ENCODE results near the gene DCDC2B.

DCDC2B gene

DNA sequence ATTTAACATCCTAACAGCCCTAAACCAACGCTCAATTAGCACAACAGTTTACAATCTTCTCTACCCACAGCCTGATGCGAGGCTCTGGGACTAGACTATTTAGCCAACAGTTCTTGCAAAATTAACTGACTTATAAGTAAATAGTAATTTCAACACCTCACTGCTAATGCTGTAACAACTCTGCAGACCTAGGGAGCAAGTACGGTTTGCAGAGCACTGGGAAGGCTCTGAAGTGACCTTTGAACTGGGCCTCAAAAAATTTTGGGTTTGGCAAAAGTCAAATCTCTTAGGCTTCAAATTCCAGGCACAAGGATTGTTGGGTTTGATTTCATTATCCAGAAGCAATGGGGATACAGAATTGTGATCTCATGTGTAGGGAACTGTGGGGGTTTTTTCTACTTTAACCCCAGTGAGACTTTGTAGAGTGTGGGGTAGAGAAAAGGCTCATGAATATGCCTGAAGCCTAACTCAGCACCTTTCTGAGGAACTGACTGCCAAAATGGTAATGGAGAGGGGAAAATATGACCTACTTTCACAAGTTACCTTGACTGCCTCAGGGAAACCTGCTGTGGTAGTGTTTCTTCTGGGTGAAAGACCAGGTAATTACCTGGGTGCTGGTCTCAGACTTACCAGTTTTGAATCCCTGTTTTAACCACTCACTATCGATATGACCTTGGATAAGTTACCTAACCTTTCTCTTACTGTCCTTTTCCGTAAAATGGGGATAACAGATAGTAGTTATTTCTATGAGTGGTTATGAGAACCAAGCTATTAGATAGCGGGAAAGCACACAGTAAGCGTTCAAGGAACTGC lies 30.3 kb upstream of the DCDC2B start:
- Histone ChIP-seq H3K18ac (ENCODE audit: low read length) (no peak overlapping the region), H3K9ac (ENCODE audit: low read length) (peak overlapping the region; percentile 89), H2BK5ac (ENCODE audit: low read length) (no peak overlapping the region), H3K27ac (ENCODE audit: low read depth, low read length) (peak overlapping the region; percentile 31), H2AK5ac (ENCODE audit: low read length) (no peak overlapping the region), H4K8ac (ENCODE audit: low read depth, low read length) (peak overlapping the region; percentile 96), H3K4me2 (ENCODE audit: low read length) (peak overlapping the region; percentile 83), H3K36me3 (ENCODE audit: control insufficient read depth, insufficient read depth, low read length) (no peaks in the 10 kb centered on the region), H3K56ac (ENCODE audit: low read length) (peak overlapping the region; percentile 96), H2BK15ac (replicated peaks; ENCODE audit: low read depth) (no peak overlapping the region), H3K79me1 (ENCODE audit: low read length) (peaks cover 15% of the 10 kb centered on the region), H2BK120ac (ENCODE audit: low read depth, low read length) (no peak overlapping the region), H3K4me1 (ENCODE audit: control insufficient read depth, low read depth, low read length) (peaks cover 9% of the 10 kb centered on the region), H3K4ac (ENCODE audit: low read depth, low read length) (no peak overlapping the region), H3K79me2 (ENCODE audit: control insufficient read depth, insufficient read depth, low read length) (peaks cover 19% of the 10 kb centered on the region), H3K4me3 (ENCODE audit: low read length) (no peak overlapping the region), H3K27me3 (ENCODE audit: insufficient read depth, low read length, poor library complexity) (no peaks in the 10 kb centered on the region), H4K5ac (ENCODE audit: low read length) (peak overlapping the region; percentile 21), H3K23ac (ENCODE audit: low read length) (no peak overlapping the region)
- DNase-seq: no peak
- WGBS (ENCODE audit: extremely low coverage, insufficient coverage, low lambda C conversion rate): no CpG with 5 or more reads among the region's 7 CpGs

DNA sequence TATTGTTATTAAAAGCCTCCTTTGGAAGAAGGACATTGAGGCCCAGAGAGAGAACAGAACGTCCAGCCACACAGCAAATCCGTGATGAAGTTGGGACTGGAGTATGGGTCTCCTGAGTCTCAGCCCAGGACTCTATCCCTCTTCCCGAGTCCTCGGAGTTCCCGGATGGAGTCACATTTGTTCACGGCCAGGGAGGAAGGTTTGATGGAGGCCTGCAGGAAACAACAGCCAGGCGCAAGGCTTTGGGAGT lies 29.8 kb upstream of the DCDC2B start:
- Histone ChIP-seq H3K9ac (ENCODE audit: low read length) (peak overlapping the region; percentile 89), H3K4me3 (ENCODE audit: low read length) (no peak overlapping the region), H3K4me2 (ENCODE audit: low read length) (peak overlapping the region; percentile 83), H2BK15ac (replicated peaks; ENCODE audit: low read depth) (no peak overlapping the region), H3K23ac (ENCODE audit: low read length) (no peak overlapping the region), H3K4ac (ENCODE audit: low read depth, low read length) (no peak overlapping the region), H3K27ac (ENCODE audit: low read depth, low read length) (peak overlapping the region; percentile 52), H3K27me3 (ENCODE audit: insufficient read depth, low read length, poor library complexity) (no peaks in the 10 kb centered on the region), H4K5ac (ENCODE audit: low read length) (no peak overlapping the region), H3K4me1 (ENCODE audit: control insufficient read depth, low read depth, low read length) (peaks cover 9% of the 10 kb centered on the region), H3K79me2 (ENCODE audit: control insufficient read depth, insufficient read depth, low read length) (peaks cover 21% of the 10 kb centered on the region), H3K36me3 (ENCODE audit: control insufficient read depth, insufficient read depth, low read length) (peaks cover 2% of the 10 kb centered on the region), H3K79me1 (ENCODE audit: low read length) (peaks cover 17% of the 10 kb centered on the region), H2AK5ac (ENCODE audit: low read length) (no peak overlapping the region), H3K18ac (ENCODE audit: low read length) (no peak overlapping the region), H2BK120ac (ENCODE audit: low read depth, low read length) (no peak overlapping the region), H4K8ac (ENCODE audit: low read depth, low read length) (peak overlapping the region; percentile 96), H2BK5ac (ENCODE audit: low read length) (peak overlapping the region; percentile 54), H3K56ac (ENCODE audit: low read length) (peak overlapping the region; percentile 96)
- no peak for DNase-seq
- no CpG with 5 or more reads among the region's 7 CpGs for WGBS (ENCODE audit: extremely low coverage, insufficient coverage, low lambda C conversion rate)

DNA sequence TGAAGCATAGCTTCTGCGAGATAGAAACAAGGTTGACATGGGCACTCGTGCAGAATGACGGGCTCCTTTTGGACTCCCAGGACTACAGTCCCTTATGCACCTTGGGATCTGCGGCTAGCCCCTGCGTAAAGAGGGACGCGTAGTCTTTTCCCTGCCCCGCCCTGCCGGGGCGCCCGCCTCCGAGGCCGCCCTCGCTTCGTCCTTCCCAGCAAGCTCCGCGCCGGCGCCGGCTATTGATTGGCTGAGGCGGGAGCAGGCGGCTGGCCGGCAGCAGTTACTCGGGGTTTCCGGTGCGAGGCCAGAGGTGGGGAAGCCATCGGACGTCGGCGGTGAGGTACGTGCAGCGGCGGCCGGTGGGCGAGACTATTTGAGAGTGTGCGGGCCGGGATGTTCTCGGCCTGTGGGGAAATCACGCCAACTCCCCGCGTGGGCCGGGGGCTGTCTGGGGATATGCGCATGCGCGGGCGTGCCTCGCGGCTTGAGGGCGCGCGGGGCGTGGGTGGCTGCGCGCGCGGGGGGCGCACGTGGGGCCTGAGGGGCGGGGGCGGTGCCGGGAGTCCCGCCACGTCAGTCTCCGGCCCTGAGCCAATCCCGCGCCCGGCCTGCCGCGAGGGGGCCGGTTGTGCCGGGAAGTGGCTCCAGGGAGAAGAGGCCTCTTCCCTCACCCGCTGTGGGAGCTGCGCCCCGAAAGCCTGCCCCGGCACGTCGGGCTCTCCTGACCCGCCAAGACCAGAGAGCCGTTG lies 29.3 kb upstream of the DCDC2B start, which contains the start of gene TXLNA:
TXLNA (plus strand) TSS at position 233 of the 743 bp plus-strand sequence. CDS start 671 bp downstream, outside the sequence.
- Histone ChIP-seq H4K5ac (ENCODE audit: low read length) (peak within 1 kb of the TSS; percentile 21), H3K56ac (ENCODE audit: low read length) (peak within 1 kb of the TSS; percentile 97), H3K4me1 (ENCODE audit: control insufficient read depth, low read depth, low read length) (peaks cover 9% of the 10 kb centered on the region), H3K36me3 (ENCODE audit: control insufficient read depth, insufficient read depth, low read length) (peaks cover 6% of the 10 kb centered on the region), H3K27me3 (ENCODE audit: insufficient read depth, low read length, poor library complexity) (no peaks in the 10 kb centered on the region), H2AK5ac (ENCODE audit: low read length) (no peak within 1 kb of the TSS), H3K79me1 (ENCODE audit: low read length) (peaks cover 20% of the 10 kb centered on the region), H3K4ac (ENCODE audit: low read depth, low read length) (peak within 1 kb of the TSS; percentile 83), H4K8ac (ENCODE audit: low read depth, low read length) (peak within 1 kb of the TSS; percentile 96), H3K27ac (ENCODE audit: low read depth, low read length) (peak within 1 kb of the TSS; percentile 94), H2BK120ac (ENCODE audit: low read depth, low read length) (no peak within 1 kb of the TSS), H3K9ac (ENCODE audit: low read length) (peak within 1 kb of the TSS; percentile 89), H3K79me2 (ENCODE audit: control insufficient read depth, insufficient read depth, low read length) (peaks cover 25% of the 10 kb centered on the region), H3K4me3 (ENCODE audit: low read length) (peak within 1 kb of the TSS; percentile 89), H2BK5ac (ENCODE audit: low read length) (peak within 1 kb of the TSS; percentile 76), H3K18ac (ENCODE audit: low read length) (peak within 1 kb of the TSS; percentile 77), H3K23ac (ENCODE audit: low read length) (peak within 1 kb of the TSS; percentile 89), H2BK15ac (replicated peaks; ENCODE audit: low read depth) (no peak within 1 kb of the TSS), H3K4me2 (ENCODE audit: low read length) (peak within 1 kb of the TSS; percentile 91)
- WGBS (ENCODE audit: extremely low coverage, insufficient coverage, low lambda C conversion rate): no CpG with 5 or more reads among the region's 79 CpGs
- DNase-seq: peak; percentile 97

DNA sequence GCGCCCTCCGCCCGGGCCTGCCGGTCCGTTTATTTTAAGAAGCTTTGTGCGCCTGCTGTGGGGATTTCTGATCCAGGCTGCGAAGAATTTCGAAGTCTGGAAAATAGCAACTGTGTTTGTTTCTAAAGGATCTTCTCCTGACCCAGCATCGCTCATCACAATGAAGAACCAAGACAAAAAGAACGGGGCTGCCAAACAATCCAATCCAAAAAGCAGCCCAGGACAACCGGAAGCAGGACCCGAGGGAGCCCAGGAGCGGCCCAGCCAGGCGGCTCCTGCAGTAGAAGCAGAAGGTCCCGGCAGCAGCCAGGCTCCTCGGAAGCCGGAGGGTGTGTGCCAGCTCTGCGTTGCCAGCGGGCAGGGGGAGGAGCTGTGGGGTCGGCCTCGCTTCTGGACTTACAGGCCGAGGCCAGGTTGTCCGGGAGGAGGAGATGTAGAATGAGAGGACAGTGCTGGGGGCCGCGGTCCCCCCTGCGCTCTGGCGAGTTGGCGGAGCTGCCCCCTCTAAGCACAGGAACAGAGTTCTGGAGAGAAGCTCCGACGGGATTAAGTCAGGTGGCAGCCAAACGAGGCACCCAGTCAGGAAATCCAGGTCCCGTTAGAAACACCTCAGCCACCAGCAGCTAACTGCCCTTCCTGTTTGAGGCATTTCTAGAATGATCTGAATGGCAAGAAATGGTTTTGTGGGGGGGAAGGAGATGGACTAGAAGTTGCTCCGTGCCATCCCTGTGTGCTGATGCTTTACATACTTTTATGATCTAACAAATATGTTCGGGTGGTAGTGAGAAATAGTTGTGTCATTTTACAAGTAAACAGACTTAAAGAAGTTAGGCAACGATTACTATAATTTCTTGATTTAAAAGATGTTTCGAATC lies 28.5 kb upstream of the DCDC2B start:
- no peaks in the 10 kb centered on the region for H3K27me3 ChIP-seq (ENCODE audit: insufficient read depth, low read length, poor library complexity)
- WGBS (ENCODE audit: extremely low coverage, insufficient coverage, low lambda C conversion rate): no CpG with 5 or more reads among the region's 36 CpGs
- H3K4me2 ChIP-seq (ENCODE audit: low read length): peak overlapping the region; percentile 91
- H4K5ac ChIP-seq (ENCODE audit: low read length): no peak overlapping the region
- peak overlapping the region; percentile 94 for H3K27ac ChIP-seq (ENCODE audit: low read depth, low read length)
- peak overlapping the region; percentile 88 for H3K9ac ChIP-seq (ENCODE audit: low read length)
- no peak overlapping the region for H2BK5ac ChIP-seq (ENCODE audit: low read length)
- H3K79me2 ChIP-seq (ENCODE audit: control insufficient read depth, insufficient read depth, low read length): peaks cover 29% of the 10 kb centered on the region
- peak overlapping the region; percentile 97 for H3K56ac ChIP-seq (ENCODE audit: low read length)
- no peak overlapping the region for H2BK120ac ChIP-seq (ENCODE audit: low read depth, low read length)
- peak overlapping the region; percentile 89 for H3K4me3 ChIP-seq (ENCODE audit: low read length)
- peak; percentile 63 for DNase-seq
- no peak overlapping the region for H2BK15ac ChIP-seq (replicated peaks; ENCODE audit: low read depth)
- peaks cover 9% of the 10 kb centered on the region for H3K4me1 ChIP-seq (ENCODE audit: control insufficient read depth, low read depth, low read length)
- H3K79me1 ChIP-seq (ENCODE audit: low read length): peaks cover 20% of the 10 kb centered on the region
- H4K8ac ChIP-seq (ENCODE audit: low read depth, low read length): no peak overlapping the region
- peak overlapping the region; percentile 89 for H3K23ac ChIP-seq (ENCODE audit: low read length)
- H3K18ac ChIP-seq (ENCODE audit: low read length): peak overlapping the region; percentile 77
- peak overlapping the region; percentile 83 for H3K4ac ChIP-seq (ENCODE audit: low read depth, low read length)
- no peak overlapping the region for H2AK5ac ChIP-seq (ENCODE audit: low read length)
- peaks cover 7% of the 10 kb centered on the region for H3K36me3 ChIP-seq (ENCODE audit: control insufficient read depth, insufficient read depth, low read length)

DNA sequence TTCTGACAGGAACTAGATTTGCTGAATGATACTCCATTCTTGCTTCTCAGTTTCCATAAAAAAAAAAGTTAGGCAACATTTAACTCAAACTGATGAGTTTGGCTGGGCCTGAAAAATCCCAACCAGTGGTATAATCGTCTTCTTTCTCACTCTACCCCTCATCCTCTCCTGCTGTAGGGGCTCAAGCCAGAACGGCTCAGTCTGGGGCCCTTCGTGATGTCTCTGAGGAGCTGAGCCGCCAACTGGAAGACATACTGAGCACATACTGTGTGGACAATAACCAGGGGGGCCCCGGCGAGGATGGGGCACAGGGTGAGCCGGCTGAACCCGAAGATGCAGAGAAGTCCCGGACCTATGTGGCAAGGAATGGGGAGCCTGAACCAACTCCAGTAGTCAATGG lies 27.8 kb upstream of the DCDC2B start:
- Histone ChIP-seq H4K8ac (ENCODE audit: low read depth, low read length) (no peak overlapping the region), H3K36me3 (ENCODE audit: control insufficient read depth, insufficient read depth, low read length) (peaks cover 7% of the 10 kb centered on the region), H3K27me3 (ENCODE audit: insufficient read depth, low read length, poor library complexity) (no peaks in the 10 kb centered on the region)

More for the DNA sequence above, 27.8 kb upstream of the DCDC2B start:
- H3K27ac ChIP-seq (ENCODE audit: low read depth, low read length): no peak overlapping the region
- H3K56ac ChIP-seq (ENCODE audit: low read length): peak overlapping the region; percentile 74
- no peak overlapping the region for H2BK15ac ChIP-seq (replicated peaks; ENCODE audit: low read depth)
- no peak overlapping the region for H4K5ac ChIP-seq (ENCODE audit: low read length)
- WGBS (ENCODE audit: extremely low coverage, insufficient coverage, low lambda C conversion rate): no CpG with 5 or more reads among the region's 9 CpGs
- H2AK5ac ChIP-seq (ENCODE audit: low read length): no peak overlapping the region
- no peak overlapping the region for H3K18ac ChIP-seq (ENCODE audit: low read length)
- H3K9ac ChIP-seq (ENCODE audit: low read length): peak overlapping the region; percentile 88
- peaks cover 20% of the 10 kb centered on the region for H3K79me1 ChIP-seq (ENCODE audit: low read length)
- H3K79me2 ChIP-seq (ENCODE audit: control insufficient read depth, insufficient read depth, low read length): peaks cover 30% of the 10 kb centered on the region
- H3K4ac ChIP-seq (ENCODE audit: low read depth, low read length): no peak overlapping the region
- H2BK120ac ChIP-seq (ENCODE audit: low read depth, low read length): no peak overlapping the region
- H3K4me2 ChIP-seq (ENCODE audit: low read length): peak overlapping the region; percentile 27
- H3K23ac ChIP-seq (ENCODE audit: low read length): no peak overlapping the region
- no peak overlapping the region for H3K4me3 ChIP-seq (ENCODE audit: low read length)
- no peak for DNase-seq
- peaks cover 9% of the 10 kb centered on the region for H3K4me1 ChIP-seq (ENCODE audit: control insufficient read depth, low read depth, low read length)
- H2BK5ac ChIP-seq (ENCODE audit: low read length): no peak overlapping the region
